Measurements from ENCODE around the gene CRADD.

GRCh38 chr12:93877446-93877845, 200.3 kb downstream of the CRADD start:
- TF ChIP-seq CTCF (IDR thresholded peaks at IDR 0.05), result no peak
- no peak for TF ChIP-seq POLR2A (IDR thresholded peaks at IDR 0.05)

All from body of pancreas (tissue), 4 donors.